ENCODE results near the gene SLC39A1. TPM values are rescaled to one million over a fixed set of nuclear protein-coding genes. Genes with fewer than 3 reads are reported as not detected.

SLC39A1 gene
- total and polyA plus RNA-seq, 4 donors, result 73.4 to 247 (median 122) TPM

DNA sequence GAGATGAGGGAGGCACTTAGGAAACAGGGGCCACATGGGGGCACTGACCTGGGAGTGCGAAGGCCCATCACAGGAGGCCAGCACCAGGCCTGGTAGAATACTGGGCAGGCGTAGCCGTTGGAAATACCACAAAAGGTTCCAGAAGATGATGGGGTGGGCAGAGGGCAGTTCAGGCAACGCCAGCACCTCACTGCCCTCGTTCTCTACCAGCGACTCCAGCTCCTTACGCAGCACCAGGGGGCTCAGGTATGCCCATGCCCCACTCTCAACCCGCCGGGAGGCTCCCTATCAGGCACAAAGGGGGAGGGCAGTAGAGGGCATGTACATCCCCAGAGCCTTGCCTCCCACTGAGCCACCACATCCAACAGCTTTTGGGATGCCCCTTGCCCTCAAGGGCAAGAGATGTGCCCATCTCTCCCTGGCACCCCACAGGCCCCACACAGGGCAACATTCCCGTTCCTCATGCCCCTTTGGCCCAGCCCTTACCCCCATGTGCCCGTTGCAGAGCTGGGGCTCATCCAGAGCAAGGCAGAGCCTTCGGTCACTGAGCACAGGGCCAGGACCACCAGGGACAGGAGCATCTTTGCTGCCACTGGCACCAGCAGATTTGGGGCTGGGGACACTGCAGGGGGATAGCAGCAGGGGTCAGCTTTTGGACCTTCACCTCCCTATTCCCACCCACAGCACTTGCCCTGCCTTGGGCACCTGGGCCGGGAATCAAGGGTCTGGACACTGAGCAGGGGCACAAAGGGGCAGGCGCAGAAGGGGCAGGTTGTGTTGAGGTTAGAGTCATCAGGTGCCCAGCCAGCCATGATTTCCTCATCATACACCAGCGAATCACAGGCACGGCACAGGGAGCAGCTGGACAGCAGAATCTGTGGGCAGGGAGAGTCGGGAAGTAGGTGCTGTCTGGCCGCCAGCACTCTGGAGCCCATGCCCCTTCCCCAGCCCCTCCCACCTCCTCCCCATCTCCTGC is 30.9 kb downstream of the SLC39A1 start:
- H3K36me3 ChIP-seq (ENCODE audit: control insufficient read depth in 4 of 4, insufficient read depth in 4 of 4, low read length in 4 of 4), result peaks cover 15 to 63% (median 39%) of the 10 kb centered on the region in 4 donors
- H3K9me3 ChIP-seq (ENCODE audit: control insufficient read depth in 4 of 4, insufficient read depth in 3 of 4, low read length in 3 of 4), result no peaks in the 10 kb centered on the region
- H3K4me1 ChIP-seq (ENCODE audit: control insufficient read depth in 5 of 5, insufficient read depth in 5 of 5, low read length in 5 of 5), result peaks cover 0 to 4% (median 0%) of the 10 kb centered on the region in 5 donors
- WGBS, 2 donors, result 96 to 97% methylated on average over 18 of the region's 18 CpGs
- no peaks in the 10 kb centered on the region for H3K27me3 ChIP-seq (ENCODE audit: control insufficient read depth in 3 of 3, insufficient read depth in 3 of 3, low read length in 2 of 3)
- no peak overlapping the region for H3K4me3 ChIP-seq
- no peak for DNase-seq
- TF ChIP-seq, protein P1, sequence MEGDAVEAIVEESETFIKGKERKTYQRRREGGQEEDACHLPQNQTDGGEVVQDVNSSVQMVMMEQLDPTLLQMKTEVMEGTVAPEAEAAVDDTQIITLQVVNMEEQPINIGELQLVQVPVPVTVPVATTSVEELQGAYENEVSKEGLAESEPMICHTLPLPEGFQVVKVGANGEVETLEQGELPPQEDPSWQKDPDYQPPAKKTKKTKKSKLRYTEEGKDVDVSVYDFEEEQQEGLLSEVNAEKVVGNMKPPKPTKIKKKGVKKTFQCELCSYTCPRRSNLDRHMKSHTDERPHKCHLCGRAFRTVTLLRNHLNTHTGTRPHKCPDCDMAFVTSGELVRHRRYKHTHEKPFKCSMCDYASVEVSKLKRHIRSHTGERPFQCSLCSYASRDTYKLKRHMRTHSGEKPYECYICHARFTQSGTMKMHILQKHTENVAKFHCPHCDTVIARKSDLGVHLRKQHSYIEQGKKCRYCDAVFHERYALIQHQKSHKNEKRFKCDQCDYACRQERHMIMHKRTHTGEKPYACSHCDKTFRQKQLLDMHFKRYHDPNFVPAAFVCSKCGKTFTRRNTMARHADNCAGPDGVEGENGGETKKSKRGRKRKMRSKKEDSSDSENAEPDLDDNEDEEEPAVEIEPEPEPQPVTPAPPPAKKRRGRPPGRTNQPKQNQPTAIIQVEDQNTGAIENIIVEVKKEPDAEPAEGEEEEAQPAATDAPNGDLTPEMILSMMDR (IDR thresholded peaks at IDR 0.05; ENCODE audit: control extremely low read depth, extremely low read depth), result no peak
- ATAC-seq (ENCODE audit: insufficient read depth, low FRiP score), result no peak
- no peak overlapping the region for H3K9ac ChIP-seq (ENCODE audit: insufficient read depth in 1 of 2, low read length in 2 of 2)
- no peak overlapping the region for H3K27ac ChIP-seq (ENCODE audit: low read depth in 1 of 2, low read length in 1 of 2)

DNA sequence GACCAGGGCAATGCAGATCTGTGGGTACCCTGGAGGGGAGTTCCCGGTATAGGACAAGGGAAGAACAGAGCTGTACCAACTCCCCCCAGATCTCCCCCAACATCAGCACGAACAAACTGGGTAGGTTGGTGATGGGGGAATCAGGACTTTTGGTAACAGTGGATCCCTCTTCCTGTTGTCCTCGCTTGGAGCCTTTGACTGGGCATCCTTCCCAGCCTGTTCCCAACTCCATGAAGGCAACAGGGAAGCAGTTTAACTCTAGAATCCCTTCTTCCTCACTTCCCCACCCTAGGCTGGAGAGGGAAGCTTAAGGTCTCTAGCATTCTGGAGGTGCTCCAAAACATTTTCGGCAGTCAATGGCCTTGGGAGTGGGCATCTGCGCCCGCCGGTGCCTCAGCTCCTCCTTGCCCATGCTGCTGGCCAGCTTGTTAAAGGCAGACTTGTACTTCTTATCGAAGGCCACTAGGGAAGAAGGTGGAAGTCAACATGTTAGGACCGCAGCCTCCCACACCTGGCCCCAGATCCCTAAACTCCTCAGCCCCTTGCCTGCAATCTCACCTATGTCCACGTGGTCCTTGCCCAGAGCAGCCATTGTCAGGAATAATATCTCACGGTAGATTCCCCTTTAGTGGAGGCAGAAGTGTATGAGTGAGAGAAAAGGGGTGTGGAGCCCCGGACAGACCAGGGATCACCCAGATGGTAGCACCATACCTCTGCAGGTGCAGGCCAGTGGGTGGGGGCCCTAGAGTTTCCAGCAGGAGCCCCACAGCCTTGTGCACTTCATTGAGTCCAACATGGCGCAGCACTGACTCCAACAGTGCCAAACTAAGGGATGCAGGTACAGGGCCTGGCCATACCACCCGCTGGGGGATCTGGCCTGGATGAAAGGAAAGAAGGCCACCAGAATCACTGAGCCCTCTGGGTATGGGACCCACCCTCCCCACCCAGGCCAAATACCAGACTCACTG is 33.1 kb downstream of the SLC39A1 start:
- Histone ChIP-seq H3K4me3 (no peak overlapping the region), H3K9me3 (ENCODE audit: control insufficient read depth in 4 of 4, insufficient read depth in 3 of 4, low read length in 3 of 4) (no peaks in the 10 kb centered on the region), H3K9ac (ENCODE audit: insufficient read depth in 1 of 2, low read length in 2 of 2) (no peak overlapping the region), H3K4me1 (ENCODE audit: control insufficient read depth in 5 of 5, insufficient read depth in 5 of 5, low read length in 5 of 5) (peaks cover 0 to 5% (median 0%) of the 10 kb centered on the region in 5 donors), H3K36me3 (ENCODE audit: control insufficient read depth in 4 of 4, insufficient read depth in 4 of 4, low read length in 4 of 4) (peaks cover 10 to 45% (median 21%) of the 10 kb centered on the region in 4 donors), H3K27ac (ENCODE audit: low read depth in 1 of 2, low read length in 1 of 2) (no peak overlapping the region), H3K27me3 (ENCODE audit: control insufficient read depth in 3 of 3, insufficient read depth in 3 of 3, low read length in 2 of 3) (no peaks in the 10 kb centered on the region)
- TF ChIP-seq, protein P1 (IDR thresholded peaks at IDR 0.05; ENCODE audit: control extremely low read depth, extremely low read depth), result no peak
- WGBS, 2 donors, result 88 to 91% methylated on average over 13 to 14 of the region's 14 CpGs
- ATAC-seq (ENCODE audit: insufficient read depth, low FRiP score) (no peak), DNase-seq (no peak)

DNA sequence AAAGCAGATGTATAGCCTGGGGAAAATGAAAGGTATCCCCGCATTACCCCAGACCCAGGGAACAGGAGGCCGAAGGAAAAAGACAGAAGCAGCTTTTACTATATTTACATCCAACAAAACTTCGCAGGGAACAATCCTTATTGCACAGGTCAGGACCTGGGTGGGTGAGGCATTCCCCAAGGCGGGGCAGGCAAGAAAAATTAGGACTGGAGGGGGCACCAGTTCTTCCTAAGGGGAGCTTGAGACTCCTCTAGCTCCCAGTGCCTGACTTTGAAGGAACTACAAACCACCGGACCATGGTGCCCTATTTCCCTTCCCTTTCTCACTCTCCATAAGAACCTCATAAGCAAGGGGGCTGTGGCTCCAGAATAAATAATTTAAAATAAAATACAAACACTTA is 33.9 kb downstream of the SLC39A1 start:
- 91 to 97% methylated on average over 5 of the region's 5 CpGs for WGBS, 2 donors

More for the DNA sequence above, 33.9 kb downstream of the SLC39A1 start:
- Histone ChIP-seq H3K27me3 (ENCODE audit: control insufficient read depth in 3 of 3, insufficient read depth in 3 of 3, low read length in 2 of 3) (no peaks in the 10 kb centered on the region), H3K36me3 (ENCODE audit: control insufficient read depth in 4 of 4, insufficient read depth in 4 of 4, low read length in 4 of 4) (peaks cover 8 to 40% (median 20%) of the 10 kb centered on the region in 4 donors), H3K27ac (ENCODE audit: low read depth in 1 of 2, low read length in 1 of 2) (peak overlapping the region in 1 of 2 donors; percentile 46), H3K4me1 (ENCODE audit: control insufficient read depth in 5 of 5, insufficient read depth in 5 of 5, low read length in 5 of 5) (peaks cover 0 to 5% (median 0%) of the 10 kb centered on the region in 5 donors), H3K4me3 (no peak overlapping the region), H3K9ac (ENCODE audit: insufficient read depth in 1 of 2, low read length in 2 of 2) (no peak overlapping the region), H3K9me3 (ENCODE audit: control insufficient read depth in 4 of 4, insufficient read depth in 3 of 4, low read length in 3 of 4) (no peaks in the 10 kb centered on the region)
- ATAC-seq (ENCODE audit: insufficient read depth, low FRiP score), result no peak
- no peak for DNase-seq
- TF ChIP-seq, protein P1 (IDR thresholded peaks at IDR 0.05; ENCODE audit: control extremely low read depth, extremely low read depth), result no peak

Data from lung (tissue), 12 donors.